HG02642 (cell line): ENCODE data around the gene BTRC.

Source experiments
- ATAC-seq: cut with Tn5 transposase; IDR thresholded peaks from one replicate; pipeline ENCODE4 v1.9.1; 2021; ENCODE audit warnings: mild to moderate bottlenecking; ENCODE audit not compliant: unreplicated experiment, poor library complexity

BTRC gene

GRCh38 chr10:101438881-101439391 is 85.0 kb downstream of the BTRC start:
- no peak for ATAC-seq

DNA sequence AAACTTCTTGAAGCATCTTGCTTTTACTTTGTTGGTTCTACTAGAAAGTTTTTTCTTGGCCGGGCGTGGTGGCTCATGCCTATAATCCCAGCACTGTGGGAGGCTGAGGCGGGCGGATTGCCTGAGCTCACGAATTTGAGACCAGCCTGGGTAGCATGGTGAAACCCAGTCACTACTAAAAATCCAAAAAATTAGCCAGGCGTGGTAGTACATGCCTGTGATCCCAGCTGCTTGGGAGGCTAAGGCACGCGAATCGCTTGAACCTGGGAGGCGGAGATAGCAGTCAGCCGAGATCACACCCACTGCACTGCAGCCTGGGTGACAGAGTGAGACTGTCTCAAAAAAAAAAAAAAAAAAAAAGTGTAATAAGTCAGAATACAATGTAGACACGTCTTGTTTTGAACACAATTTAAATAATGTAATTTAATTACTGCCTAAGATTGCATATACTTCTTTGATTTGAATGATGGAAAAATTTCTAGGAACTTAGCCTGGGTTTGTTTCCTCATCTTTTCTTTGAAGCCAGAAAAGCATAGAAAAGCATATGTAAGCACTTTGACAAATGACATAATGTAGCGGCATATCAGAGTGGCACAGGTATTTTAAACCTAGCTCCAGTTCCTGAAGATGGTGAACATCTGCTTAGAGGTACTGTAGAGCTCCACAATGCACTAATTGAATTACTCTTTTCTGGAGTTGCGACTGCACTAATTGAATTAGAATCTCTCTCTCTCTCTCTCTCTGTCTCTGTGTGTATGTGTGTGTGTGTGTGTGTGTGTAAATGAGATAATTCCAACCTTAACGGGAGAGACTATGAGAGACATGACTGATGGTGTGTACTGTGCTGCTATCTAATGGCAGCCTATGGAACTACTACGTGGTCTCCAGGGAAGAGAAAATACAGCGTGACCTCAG is 87.8 kb downstream of the BTRC start:
- no peak for ATAC-seq

DNA sequence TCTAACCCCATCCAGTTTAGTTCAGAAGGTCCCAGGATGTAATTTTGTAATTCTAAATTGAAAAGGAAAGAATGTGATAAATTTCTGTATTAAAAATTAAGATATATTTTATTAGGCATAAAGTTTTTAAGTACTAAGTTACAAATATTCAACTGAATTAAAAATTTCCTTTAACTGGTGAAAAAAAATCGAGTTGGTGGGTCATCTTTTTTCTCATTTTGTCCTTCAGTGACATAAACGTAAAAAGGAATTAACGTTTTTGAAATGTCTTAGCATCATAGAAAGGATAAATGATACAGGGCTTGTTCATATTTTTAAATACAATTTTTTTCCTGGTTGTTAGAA is 88.5 kb downstream of the BTRC start:
- ATAC-seq: no peak

DNA sequence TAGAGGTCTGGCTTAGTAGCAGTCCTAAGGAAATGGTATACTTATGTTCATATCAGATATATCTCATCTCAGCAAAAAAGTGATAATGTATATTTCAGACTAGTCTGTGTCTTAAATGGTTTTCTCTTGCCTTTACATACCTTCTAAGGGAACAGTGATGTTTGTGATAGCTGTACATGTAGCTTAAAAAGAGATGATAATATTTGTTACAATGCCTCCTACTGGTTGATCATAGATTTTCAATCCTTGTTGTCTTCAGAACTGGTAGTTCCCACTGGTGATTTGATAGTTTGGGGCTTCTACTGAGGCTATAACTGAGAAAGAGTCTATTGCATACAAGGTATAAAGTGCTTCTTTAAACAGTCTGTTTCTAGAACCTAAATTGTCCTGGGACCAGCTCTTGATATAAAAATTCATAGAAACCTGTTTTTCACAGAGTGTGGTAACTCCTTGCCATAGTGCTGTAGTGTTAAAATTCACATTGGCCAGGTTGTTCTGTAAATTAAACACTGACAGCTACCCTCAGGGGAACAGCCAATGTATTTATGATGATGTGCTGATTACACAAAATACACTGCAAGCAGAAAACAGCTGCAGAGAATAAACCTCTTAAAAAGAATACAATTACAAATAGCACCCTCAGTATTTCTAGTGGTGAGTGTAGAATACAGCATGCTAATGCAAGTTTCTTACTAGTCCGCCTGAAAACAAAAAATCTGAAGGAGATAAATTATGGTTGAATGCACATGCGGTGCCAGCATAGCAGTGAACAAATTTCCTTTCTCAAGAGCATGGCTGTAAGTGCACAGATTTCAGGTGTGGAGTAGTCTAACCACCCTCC is 90.3 kb downstream of the BTRC start:
- ATAC-seq: no peak

- ATAC-seq: no peak
Measured at GRCh38 chr10:101446071-101446470, 92.1 kb downstream of the BTRC start.

GRCh38 chr10:101446947-101447346 is 93.0 kb downstream of the BTRC start:
- ATAC-seq: no peak

DNA sequence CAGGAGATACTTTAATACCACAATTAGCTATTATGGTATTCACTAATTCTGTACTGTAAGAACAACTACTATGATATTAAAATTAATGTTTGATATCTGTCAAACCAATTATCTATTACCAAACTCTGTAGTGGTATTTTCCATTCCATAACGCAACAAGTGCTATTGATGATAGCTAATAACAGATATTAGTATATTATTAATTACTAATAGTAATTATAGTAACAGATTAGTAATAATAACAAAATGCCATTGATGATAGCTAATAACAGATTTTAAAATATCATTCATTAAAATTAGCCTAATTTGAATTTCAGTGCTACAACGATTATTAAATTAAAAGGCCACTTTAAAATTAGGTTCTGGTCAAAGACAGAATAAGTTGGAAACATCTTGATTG is 93.5 kb downstream of the BTRC start:
- ATAC-seq: no peak

DNA sequence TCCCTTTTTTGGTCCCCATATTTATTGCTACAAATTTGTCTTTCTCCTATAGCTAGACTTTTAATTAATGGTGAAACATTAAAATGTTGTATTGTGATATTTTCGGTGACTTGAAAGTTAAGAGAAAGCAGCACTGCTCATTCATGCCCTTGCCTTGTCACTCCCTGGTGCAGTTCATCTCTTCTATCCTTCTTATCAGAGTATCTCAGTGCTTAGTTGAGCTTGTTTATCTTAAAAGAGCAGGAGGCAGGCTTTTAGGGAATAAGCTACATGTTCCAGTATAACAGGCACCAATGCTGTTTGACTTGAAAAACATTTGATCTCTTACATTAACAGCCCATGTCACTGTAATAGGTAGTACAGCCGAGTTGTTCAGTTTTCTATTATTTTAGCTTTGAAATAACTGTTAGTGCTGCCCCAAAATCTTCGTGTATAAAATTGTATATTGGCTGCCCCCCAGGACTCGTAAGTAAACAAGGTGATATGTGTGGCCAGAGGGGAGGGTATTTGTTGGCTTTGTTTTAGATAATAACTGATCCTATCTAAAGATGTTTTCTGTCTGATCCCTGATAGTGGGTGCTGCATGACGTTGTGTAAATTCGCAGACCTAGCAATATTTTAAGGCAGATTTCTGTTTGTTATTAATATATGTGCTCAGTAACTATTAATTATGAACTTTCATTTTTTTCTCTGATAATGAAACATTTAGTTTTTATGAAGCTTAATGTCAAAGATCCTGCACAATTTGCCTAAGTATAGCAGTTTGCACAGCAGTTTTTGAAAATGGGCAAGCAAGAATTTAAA is 96.5 kb downstream of the BTRC start:
- ATAC-seq: no peak

DNA sequence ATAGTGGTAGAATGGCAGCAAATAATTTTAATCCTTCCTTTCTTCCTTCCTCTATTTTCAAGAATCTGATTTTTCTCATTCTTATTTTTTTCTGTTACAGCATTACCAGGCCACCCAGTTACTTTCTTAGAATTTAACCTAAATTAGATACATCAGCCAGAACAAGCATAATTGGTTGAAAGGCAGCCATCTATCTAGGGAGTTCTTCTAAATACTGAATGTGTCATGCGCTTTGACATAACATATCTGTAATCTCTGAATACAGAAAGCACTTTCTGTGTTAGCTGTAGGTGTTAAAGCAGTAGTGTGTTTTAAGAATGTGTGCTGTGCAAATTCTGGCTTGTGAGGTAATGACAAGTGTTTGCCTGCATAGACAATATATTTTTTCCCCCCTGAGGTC is 97.3 kb downstream of the BTRC start:
- no peak for ATAC-seq

DNA sequence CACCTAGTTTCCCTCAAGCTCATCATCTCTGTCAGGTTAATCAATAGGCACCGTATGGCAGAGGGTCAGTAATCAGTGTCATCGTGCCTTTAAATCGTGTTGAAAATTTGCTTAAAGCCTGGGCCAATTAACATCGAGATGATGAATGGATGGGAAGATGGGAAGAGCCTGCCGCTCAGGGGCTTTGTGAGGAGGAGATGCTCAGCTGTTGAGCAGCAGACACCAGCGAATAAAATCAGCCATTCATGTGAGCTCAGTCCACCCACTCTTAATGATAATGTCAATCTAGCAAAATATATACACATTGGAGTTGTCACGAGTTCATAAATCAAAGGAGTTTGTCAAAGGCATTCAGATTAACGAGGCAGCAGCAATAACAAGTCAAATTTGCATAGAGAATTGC is 97.7 kb downstream of the BTRC start:
- ATAC-seq: no peak

GRCh38 chr10:101452176-101452575 is 98.2 kb downstream of the BTRC start:
- no peak for ATAC-seq

DNA sequence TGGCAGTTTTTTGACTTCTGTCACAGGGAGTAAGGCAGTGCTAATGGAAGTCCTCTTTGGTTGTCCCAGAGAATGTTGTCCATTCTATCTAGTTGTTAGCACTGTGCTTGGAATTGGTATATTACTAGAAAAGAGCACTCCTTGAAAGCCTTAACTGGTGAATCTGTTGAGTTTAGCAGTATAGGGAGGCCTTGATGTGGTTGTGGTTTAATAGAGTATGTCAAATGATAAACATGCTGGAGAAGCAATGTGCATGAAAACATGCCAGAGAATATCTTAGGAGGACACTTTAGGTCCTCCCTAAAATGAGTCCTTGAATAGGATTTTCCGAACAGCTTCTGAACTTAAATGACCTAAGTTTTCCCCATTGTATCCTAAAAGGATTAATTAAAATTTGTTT is 98.6 kb downstream of the BTRC start:
- ATAC-seq: no peak

- no peak for ATAC-seq
Measured at GRCh38 chr10:101453318-101453717, 99.4 kb downstream of the BTRC start.

DNA sequence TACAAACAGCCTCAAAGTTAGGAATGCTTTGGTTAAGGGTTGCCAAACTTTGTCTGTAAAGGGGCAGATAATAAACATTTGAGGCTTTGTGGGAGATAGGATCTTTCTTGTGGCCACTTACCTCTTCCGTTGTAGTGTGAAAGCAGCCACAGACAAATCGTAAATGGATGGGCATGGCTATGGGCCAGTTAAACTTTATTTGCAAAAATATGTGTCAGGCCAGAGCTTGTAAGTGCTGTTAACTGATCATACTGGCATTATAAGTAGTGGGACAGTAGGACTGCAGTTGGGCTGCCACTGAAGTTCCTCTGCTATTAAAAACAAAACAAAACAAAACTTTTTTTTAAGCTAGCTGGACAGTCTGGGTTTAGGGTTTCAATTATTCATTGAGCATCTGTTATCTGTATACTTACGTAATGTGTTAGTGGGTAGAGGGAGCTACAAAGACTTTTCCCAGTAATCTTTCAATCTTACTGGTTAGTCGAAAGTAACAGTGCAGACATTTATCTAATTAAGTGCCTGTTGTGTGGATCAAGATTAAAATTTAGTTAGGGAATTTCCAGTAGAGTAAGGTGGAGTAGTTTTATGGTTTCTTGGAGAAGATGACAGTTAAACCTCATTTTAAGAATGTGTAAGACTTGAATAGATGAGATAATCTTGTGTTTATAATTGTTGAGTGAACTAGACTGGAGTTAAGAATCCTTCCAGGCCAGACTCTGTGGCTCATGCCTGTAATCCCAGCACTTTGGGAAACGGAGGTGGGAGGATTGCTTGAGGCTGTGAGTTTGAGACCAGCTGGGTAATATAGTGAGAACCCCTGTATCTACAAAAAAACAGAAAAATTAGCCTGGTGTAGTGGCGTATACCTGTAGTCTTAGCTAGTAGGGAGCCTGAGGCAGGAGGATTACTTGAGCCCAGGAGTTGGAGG is 100.1 kb downstream of the BTRC start:
- no peak for ATAC-seq

- no peak for ATAC-seq
Measured at GRCh38 chr10:101458869-101459268, 104.9 kb downstream of the BTRC start.

- ATAC-seq: no peak
Measured at GRCh38 chr10:101464082-101464481, 110.1 kb downstream of the BTRC start.

DNA sequence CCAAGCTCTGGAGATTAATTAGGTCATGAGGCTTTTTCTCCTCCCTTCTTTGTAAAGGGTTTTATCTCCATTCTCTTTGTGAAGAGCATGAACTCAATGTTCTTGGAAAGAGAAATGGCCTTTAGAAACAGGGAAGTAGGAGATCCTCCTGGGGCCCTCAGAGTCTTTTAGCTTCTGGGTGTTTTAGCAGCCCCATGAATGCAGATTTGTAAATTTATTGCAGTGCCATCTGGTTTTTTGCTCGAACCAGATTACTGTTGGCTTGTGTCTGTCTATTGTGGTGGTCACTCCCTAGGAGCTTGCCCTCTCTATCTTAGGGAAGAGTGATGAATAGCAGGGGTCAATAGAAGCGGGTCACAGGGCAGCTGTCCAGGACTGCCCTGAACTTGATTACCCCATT is 110.6 kb downstream of the BTRC start:
- no peak for ATAC-seq

DNA sequence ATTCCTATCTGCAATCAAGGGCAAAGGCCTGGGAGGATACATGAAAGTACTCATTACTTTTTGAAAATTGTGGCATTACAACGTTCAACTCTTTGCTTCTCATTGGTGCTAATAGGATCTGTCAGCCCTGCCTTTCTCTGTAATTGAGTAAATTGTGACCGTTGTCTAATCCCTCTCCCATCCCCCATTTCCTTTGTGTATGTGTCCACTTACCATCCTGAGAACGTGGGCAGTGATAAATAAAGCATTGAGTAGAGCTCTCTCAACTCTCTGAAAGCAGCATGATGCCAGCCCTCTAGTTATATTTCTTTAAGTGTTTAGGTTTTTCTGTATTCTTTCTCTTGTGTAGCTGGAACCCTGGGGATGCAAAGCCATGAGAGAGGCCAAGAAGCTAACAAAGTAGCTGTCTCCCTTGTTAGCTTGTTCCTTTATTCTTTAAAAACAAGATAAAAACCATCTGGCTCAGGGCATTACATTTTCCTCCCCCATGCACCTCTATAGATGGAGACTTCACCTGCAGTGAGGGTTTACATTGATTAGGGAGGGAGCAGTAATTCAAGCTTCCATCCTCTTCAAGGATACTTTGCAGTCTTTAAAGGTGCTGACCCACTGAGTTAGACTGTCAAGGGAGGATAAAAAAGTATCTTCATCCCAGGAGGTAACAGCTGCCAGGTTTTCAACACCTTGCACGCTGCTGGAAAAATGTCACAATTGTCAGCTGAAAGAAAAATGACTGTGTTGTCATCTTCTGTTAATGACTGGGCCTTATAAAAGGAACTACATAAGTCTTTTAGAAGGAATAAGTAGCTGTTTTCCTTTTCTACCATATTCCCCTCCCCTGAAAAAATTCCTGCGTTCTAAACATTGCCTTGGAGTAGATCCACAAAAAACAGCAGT is 112.3 kb downstream of the BTRC start:
- ATAC-seq: no peak
